Psoas muscle (tissue), 8 donors: Measurements from ENCODE around the gene COBL. TPM values are rescaled to one million over a fixed set of nuclear protein-coding genes. Genes with fewer than 3 reads are reported as not detected.

Source experiments
- ATAC-seq, 4 donors: fragments of 200-7000 bp; cut with Tn5 transposase; one replicate each; pipeline ENCODE4 v1.9.1; 2020; ENCODE audit warnings: moderate library complexity in 3 of 4, mild to moderate bottlenecking in 2 of 4
- DNase-seq, 2 donors: peaks; one replicate each; pipeline ENCODE4 v3.0.0-alpha.2; 2020
- H3K27ac ChIP-seq: fragments of 200-600 bp; one replicate; pipeline ENCODE4 v1.8.0; 2022
- H3K27me3 ChIP-seq, 3 donors: fragments of 200-600 bp in 1 of 3; one replicate each; pipeline versions ENCODE4 v1.6.1 to v1.8.0; 2013 to 2022; ENCODE audit warnings: low read length in 2 of 3, mild to moderate bottlenecking in 2 of 3, moderate library complexity in 1 of 3; ENCODE audit not compliant: insufficient read depth in 3 of 3
- H3K36me3 ChIP-seq, 2 donors: fragments of 200-600 bp in 1 of 2; one replicate each; pipeline versions ENCODE4 v1.6.1 to v1.8.0; 2013 to 2022; ENCODE audit warnings: low read depth in 1 of 2, mild to moderate bottlenecking in 1 of 2, moderate library complexity in 1 of 2; ENCODE audit not compliant: insufficient read depth in 1 of 2
- H3K4me1 ChIP-seq: fragments of 200-600 bp; one replicate; pipeline ENCODE4 v1.8.0; 2022
- H3K4me3 ChIP-seq: fragments of 200-600 bp; one replicate; pipeline ENCODE4 v1.8.0; 2022; ENCODE audit warnings: mild to moderate bottlenecking
- H3K9me3 ChIP-seq: fragments of 200-600 bp; one replicate; pipeline ENCODE4 v1.8.0; 2022
- WGBS, 3 donors: extraction: QIAGEN DNeasy Blood & Tissue Kit; methylation state at CpG; one replicate each; pipeline versions ENCODE4 v1.1.6 to v1.1.7; 2013; 5-methylcytosine and 5-hydroxymethylcytosine counted together
- intact Hi-C, 2 donors: fragments of 100-400 bp; cut with DNase I; formaldehyde crosslinking; loops; one replicate each; pipeline versions ENCODE4 v1.11.0 to v1.14.2; 2022
- polyA plus RNA-seq, 3 donors: library from polyadenylated mRNA; stranded (reverse); fragments of 200-250 nt; gene quantifications; one replicate each; pipeline ENCODE4 v1.2.3, GENCODE V29; 2013
- total RNA-seq, 4 donors: library from RNA; stranded (reverse); fragmentation: NEBNext Ultra II Directional in 2 of 4; extraction: Animal tissue kit (Norgen Biotek cat#: 25700) in 2 of 4; gene quantifications; one replicate each; pipeline versions ENCODE4 v1.2.1 to v1.2.4, GENCODE V29; 2021 to 2023
- TF ChIP-seq, protein P1 (sequence below): fragments of 200-600 bp; IDR thresholded peaks from one replicate; pipeline ENCODE4 v1.8.0; 2022; ENCODE audit warnings: antibody characterized with exemption
- donor health status: healthy with polysubstance abuse.
- donor health status: DM: no; HTN: no; CAD: no; lungs with moderate emphysema.
- donor health status: Bipolar disorder and iron deficiency.
- donor health status: healthy.
- donor health status: DM: yes; HTN: yes; CAD: no.
- donor health status: DM: no; HTN: no; CAD: no.
- donor health status: DM: no; HTN: no; CAD: no.
- donor health status: DM: yes; HTN: yes; CAD: no.

The COBL gene
- total and polyA plus RNA-seq, 7 donors, result 57.5 to 139 (median 115) TPM

DNA sequence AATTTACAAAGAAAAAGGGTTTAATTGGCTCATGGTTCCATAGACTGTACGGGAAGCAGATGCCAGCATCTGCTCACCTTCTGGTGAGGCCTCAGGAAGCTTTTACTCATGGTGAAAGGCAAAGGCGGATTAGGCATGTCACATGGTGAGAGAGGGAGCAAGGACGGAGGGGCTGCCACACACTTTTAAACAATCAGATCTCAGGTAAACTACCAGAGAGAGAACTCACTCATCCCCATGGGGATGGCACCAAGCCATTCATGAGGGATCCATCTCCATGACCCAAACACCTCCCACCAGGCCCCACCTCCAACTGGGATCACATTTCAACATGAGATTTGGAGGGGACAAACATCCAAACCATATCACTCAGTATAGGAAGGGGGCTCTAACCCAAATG is 183.9 kb downstream of the COBL start:
- ATAC-seq (no peak), DNase-seq (no peak)
- Histone ChIP-seq H3K27me3 (no peaks in the 10 kb centered on the region), H3K9me3 (peaks cover 4% of the 10 kb centered on the region), H3K27ac (no peak overlapping the region), H3K36me3 (peaks cover 3 to 29% of the 10 kb centered on the region in 2 donors), H3K4me3 (no peak overlapping the region), H3K4me1 (no peaks in the 10 kb centered on the region)
- TF ChIP-seq, protein P1, sequence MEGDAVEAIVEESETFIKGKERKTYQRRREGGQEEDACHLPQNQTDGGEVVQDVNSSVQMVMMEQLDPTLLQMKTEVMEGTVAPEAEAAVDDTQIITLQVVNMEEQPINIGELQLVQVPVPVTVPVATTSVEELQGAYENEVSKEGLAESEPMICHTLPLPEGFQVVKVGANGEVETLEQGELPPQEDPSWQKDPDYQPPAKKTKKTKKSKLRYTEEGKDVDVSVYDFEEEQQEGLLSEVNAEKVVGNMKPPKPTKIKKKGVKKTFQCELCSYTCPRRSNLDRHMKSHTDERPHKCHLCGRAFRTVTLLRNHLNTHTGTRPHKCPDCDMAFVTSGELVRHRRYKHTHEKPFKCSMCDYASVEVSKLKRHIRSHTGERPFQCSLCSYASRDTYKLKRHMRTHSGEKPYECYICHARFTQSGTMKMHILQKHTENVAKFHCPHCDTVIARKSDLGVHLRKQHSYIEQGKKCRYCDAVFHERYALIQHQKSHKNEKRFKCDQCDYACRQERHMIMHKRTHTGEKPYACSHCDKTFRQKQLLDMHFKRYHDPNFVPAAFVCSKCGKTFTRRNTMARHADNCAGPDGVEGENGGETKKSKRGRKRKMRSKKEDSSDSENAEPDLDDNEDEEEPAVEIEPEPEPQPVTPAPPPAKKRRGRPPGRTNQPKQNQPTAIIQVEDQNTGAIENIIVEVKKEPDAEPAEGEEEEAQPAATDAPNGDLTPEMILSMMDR, result no peak
- WGBS, 3 donors, result 83 to 99% (median 96%) methylated on average over 3 of the region's 3 CpGs
- intact Hi-C loops, result no loop called here

DNA sequence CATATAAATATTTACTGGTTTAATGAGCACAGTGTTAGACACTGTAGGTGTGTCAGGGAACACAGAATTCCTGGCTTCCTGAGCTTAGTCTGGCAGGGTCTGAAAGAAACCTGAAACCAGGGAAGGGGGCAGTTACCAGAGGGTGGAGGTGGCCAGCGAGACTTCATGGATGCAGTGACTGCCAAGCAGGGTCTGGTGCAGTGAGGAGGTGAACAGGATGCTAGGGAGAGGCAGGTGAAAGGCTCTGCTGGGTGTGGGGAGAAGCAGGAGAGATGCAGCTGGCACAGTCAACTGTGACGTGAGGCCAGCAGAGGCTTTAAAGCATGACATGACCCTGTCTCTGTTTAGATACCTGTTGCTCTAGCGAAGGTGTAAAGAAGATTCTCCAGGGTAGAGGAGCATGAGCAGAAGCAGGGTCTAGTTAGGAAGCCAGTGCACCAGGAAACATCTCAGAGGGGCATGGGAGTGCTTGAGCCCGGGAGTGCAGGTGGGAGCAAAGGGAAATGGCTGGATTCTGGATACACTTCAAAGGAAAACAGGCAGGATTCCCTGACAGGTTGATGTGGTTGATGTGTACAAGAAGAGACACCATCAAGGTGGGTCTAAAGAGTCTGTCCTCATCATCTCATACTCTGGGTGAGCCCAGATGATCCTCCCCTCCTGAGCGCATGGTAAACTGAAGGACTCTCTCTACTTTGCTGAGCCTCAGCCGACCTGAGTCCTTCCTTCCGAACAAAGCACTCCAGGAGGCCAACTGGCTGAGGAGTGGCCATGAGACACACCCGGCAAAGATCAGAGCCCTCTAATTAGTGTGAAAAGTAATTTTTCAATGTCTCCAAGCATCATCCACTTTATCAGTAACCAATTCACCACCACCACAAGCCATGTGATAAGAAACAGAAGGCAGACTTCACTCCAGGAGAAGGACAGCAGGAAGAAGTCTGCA is 186.8 kb downstream of the COBL start:
- TF ChIP-seq, protein P1, result no peak
- WGBS, 3 donors, result 69 to 78% (median 69%) methylated on average over 8 of the region's 8 CpGs
- ATAC-seq (no peak), DNase-seq (no peak)
- Histone ChIP-seq H3K9me3 (peaks cover 4% of the 10 kb centered on the region), H3K4me1 (no peaks in the 10 kb centered on the region), H3K27ac (no peak overlapping the region), H3K4me3 (no peak overlapping the region), H3K36me3 (peaks cover 0 to 13% of the 10 kb centered on the region in 2 donors), H3K27me3 (no peaks in the 10 kb centered on the region)
- intact Hi-C loops, result loop anchor here in 1 of 2 donors (5.0 to 10.0 kb wide), 2 partner anchors 42 to 335 kb away; no protein-coding TSS in a partner anchor

DNA sequence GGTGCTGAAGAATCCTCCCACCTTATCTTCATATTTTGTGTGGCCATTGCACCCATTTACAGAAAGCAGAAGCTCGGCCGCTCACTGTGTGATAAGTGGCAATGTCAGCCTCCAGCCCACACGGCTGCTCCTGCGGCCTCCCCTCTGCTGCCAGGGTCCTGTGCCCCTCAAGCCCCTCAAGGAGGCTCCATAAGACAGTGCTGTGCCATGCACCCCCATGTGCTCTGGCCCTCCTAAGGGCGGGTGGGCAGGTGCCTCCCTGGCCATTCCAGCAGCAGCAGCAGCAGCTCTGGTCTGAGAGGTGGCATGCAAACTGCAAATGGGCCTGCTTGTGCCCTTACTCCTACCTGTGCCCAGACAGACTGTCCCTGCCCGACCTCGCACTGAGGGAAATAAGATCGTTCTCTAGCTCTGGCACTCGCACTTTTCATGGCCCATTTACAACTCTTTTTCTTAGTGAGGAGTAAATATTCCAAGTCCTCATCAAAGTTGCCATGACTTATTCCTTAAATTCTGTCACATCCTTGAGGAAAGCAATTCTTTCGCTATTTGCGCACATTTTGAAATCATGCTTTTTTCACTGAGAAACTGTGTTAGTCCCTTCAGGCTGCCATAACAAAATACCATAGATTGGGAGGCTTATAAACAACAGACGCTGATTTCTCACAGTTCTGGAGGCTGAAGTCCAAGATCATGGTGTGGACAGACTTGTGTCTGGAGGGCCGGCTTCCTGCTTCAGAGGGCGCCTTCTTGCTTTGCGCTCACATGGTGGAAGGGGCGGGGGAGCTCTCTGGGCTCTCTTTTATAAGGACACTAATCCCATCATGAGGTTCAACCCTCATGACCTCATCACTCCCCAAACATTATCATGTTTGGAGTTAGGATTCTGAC is 187.8 kb downstream of the COBL start:
- ATAC-seq (no peak), DNase-seq (no peak)
- H3K9me3 ChIP-seq, result peaks cover 4% of the 10 kb centered on the region
- intact Hi-C loops, result loop anchor here in 1 of 2 donors (5.0 to 10.0 kb wide), 2 partner anchors 41 to 334 kb away; no protein-coding TSS in a partner anchor
- TF ChIP-seq, protein P1, result no peak
- peaks cover 5% of the 10 kb centered on the region for H3K4me1 ChIP-seq
- no peak overlapping the region for H3K27ac ChIP-seq
- H3K36me3 ChIP-seq, result peaks cover 0 to 4% of the 10 kb centered on the region in 2 donors
- H3K4me3 ChIP-seq, result no peak overlapping the region
- no peaks in the 10 kb centered on the region for H3K27me3 ChIP-seq
- WGBS, 3 donors, result 88 to 91% (median 91%) methylated on average over 16 of the region's 16 CpGs

DNA sequence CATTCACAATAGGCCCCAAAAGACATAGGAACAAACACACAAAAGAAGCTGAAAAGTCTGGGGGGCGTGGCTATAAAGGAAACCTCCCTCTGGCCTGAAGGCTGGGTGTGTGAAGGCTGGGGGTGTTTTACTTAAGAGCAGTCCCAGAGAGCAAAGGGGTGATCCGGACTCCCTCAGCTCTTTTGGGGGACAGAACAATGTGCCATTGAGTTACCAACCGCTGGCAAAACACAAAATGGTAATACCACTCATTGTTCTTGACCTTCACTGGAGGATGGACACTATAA is 189.0 kb downstream of the COBL start:
- Histone ChIP-seq H3K9me3 (peaks cover 2% of the 10 kb centered on the region), H3K27me3 (no peaks in the 10 kb centered on the region), H3K27ac (no peak overlapping the region), H3K4me3 (no peak overlapping the region), H3K36me3 (no peaks in the 10 kb centered on the region), H3K4me1 (peaks cover 13% of the 10 kb centered on the region)
- TF ChIP-seq, protein P1, result no peak
- 48 to 71% (median 56%) methylated on average over 3 of the region's 3 CpGs for WGBS, 3 donors
- ATAC-seq (no peak), DNase-seq (no peak)
- intact Hi-C loops, result loop anchor here in 1 of 2 donors (5.0 to 10.0 kb wide), 2 partner anchors 40 to 333 kb away; no protein-coding TSS in a partner anchor
